ENCODE data around the gene FAM171A1.
A peak's percentile ranks its signal among the peaks of the same experiment; 100 is the strongest.

FAM171A1 gene

DNA sequence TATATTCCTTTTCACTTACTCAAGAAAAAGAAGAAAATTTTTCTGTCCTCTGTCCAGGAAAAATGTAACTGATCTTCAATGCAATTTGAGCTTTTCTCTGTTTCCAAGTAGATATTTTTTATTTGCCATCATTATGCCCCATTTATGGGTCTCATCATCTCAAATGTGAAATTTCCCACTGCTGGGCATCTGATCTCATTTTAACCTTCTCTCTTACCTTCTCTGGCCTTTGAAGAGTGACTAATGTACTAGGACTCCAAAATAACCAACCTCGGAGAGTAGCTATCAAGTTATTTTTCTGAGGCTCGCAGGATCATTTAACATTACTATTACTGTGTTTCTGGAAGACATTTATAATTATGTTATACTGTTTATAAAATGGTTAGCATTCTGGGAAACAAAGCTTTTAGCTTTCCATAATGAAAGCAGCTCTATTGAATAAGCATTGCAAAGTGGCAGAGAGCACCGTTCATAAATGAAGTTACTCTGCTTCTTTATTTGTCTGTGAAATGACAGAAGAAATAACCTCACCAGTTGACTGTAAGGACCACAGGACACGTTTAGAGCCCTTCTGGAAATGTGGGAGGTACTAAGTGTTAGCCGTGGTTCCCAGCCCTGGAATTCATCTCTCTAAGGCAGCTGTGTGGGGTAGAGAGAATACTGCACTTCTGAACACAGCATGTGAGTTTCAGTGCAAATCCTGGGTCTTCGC, 169.3 kb downstream of the FAM171A1 start:
- TF ChIP-seq, protein P1, sequence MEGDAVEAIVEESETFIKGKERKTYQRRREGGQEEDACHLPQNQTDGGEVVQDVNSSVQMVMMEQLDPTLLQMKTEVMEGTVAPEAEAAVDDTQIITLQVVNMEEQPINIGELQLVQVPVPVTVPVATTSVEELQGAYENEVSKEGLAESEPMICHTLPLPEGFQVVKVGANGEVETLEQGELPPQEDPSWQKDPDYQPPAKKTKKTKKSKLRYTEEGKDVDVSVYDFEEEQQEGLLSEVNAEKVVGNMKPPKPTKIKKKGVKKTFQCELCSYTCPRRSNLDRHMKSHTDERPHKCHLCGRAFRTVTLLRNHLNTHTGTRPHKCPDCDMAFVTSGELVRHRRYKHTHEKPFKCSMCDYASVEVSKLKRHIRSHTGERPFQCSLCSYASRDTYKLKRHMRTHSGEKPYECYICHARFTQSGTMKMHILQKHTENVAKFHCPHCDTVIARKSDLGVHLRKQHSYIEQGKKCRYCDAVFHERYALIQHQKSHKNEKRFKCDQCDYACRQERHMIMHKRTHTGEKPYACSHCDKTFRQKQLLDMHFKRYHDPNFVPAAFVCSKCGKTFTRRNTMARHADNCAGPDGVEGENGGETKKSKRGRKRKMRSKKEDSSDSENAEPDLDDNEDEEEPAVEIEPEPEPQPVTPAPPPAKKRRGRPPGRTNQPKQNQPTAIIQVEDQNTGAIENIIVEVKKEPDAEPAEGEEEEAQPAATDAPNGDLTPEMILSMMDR (IDR thresholded peaks at IDR 0.05; ENCODE audit: control insufficient read depth, insufficient read depth, low read depth, low read length, missing control alignments) = no peak
- H3K4me3 ChIP-seq (ENCODE audit: control insufficient read depth, low read depth, low read length) = no peak overlapping the region
- DNase-seq (ENCODE audit: low read depth) = no peak

DNA sequence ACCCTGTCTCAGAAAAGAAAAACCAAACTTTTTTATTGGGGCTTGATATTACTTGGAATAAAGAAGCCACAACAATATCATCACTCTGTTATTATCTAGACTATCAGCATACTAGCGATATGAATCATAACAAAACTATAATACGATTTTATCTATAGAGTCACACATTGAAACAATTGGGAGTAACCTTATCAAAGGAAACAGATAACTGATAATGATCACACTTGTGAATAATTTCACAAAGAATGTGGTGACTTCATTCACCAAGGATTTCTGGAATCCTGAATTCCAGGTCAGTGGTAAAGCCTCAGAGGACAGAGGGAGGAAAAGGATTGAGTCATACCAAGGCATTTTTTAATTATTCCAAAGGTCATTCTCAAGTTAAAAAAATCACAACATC, 170.5 kb downstream of the FAM171A1 start:
- TF ChIP-seq, protein P1 (IDR thresholded peaks at IDR 0.05; ENCODE audit: control insufficient read depth, insufficient read depth, low read depth, low read length, missing control alignments) = no peak
- DNase-seq (ENCODE audit: low read depth) = peak; percentile 46
- no peak overlapping the region for H3K4me3 ChIP-seq (ENCODE audit: control insufficient read depth, low read depth, low read length)

DNA sequence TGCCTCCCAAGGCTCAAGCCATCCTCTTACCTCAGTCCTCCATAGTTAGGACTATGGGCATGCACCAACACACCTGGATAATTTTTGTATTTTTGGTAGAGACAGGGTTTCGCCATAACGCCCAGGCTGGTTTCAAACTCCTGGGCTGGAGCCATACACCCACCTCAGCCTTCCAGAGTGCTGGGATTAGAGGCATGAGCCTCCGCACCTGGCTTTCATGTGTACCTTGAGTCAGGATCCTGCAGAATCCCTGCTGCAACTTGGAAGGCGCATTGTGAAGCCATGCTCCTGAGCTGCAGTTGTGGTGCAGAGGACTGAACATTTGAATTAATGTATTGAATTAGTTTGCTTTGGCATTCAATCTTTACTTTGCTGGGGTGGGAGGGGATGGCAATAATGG, 173.2 kb downstream of the FAM171A1 start:
- DNase-seq (ENCODE audit: low read depth) = no peak
- TF ChIP-seq, protein P1 (IDR thresholded peaks at IDR 0.05; ENCODE audit: control insufficient read depth, insufficient read depth, low read depth, low read length, missing control alignments) = no peak

DNA sequence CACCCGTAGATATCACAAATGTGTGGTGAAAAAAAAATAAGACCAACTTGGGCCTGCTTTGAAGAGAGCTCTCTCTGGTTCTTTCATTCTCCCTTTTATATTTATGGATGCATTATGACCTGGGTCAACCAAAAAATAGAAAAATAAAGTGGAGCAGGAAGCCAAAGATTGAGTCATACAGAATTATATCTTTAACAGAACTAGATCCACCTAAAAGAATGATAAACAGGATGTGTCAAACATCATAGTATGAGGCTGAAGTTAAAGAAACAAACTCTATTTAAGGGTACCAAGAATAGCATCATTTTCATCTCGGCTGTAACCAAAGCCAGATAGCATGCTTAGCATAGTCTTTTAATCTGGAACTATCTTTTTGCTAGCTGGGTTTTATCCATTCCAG, 173.8 kb downstream of the FAM171A1 start:
- peak; percentile 42 for DNase-seq (ENCODE audit: low read depth)
- H3K4me3 ChIP-seq (ENCODE audit: control insufficient read depth, low read depth, low read length) = no peak overlapping the region
- TF ChIP-seq, protein P1 (IDR thresholded peaks at IDR 0.05; ENCODE audit: control insufficient read depth, insufficient read depth, low read depth, low read length, missing control alignments) = no peak

More for the DNA sequence above, 173.2 kb downstream of the FAM171A1 start:
- H3K4me3 ChIP-seq (ENCODE audit: control insufficient read depth, low read depth, low read length) = no peak overlapping the region

DNA sequence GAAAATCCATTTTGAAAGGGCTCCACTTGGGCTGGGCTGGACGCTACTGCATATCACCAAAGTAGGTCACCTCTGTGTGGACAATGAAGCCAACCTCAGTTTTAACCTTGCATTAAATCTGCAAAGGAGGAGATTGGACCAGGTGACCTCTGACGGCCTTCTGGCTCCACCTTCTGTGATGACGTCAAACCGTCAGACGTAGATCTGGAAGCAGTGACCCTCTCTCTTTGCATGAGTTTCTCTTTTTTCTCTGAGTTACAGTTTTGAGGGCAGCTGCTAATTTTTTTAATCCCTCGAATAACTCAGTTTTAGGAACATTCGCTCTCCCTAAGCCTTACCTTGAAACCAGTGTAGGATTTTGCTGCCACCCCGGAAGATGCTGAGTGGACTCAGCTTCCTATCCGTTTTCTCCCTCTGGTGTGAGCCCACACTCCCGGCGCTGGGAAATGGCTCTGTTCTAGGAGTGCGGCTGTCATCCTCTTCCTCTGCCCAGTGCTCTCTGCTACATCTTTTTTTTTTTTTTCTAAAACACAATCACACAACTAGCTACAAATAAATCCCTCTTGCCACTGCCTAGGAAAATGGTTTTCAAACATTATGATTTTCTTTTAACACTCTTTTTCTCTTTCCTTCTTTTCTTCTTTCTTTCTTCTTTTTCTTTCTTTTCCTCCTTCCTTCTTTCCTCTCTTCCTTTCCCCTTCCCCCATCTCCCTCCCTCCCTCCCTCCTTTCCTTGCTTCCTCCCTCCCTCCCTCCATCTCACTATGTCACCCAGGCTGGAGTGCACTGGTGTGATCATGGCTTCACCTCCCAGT, 174.9 kb downstream of the FAM171A1 start:
- DNase-seq (ENCODE audit: low read depth) = no peak
- TF ChIP-seq, protein P1 (IDR thresholded peaks at IDR 0.05; ENCODE audit: control insufficient read depth, insufficient read depth, low read depth, low read length, missing control alignments) = no peak

DNA sequence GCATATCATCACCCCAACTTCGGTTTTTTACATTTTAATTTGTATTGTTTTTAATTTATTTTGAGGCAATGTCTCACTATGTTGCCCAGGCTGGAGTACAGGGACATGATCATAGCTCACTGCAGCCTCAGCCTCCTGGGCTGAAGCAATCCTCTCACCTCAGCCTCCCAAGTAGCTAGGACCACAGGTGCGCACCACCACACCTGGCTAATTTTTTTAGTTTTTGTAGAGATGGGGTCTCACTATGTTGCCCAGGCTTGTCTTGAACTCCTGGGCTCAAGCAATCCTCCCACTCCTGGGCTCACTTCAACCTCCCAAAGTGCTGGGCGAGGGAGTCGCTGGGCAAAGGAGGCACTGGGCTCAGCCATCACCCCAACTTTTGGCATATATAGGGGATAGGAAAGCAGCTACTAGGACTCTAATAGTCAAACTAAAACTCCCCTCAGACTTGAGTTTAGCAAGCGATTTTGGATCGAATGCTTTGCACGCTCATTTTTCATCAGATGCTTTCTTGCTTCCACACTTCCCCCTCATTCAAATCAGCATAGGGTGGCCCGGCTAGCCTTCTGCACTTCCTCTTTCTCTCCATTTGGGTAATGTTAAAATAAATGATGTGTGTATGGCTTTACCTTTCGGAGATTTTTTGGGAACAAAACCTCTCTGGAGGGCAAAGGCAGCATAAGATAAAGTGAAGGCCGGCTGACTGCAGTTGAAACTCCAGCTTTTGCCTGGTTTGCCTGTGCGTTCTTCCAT, 181.8 kb downstream of the FAM171A1 start:
- TF ChIP-seq, protein P1 (IDR thresholded peaks at IDR 0.05; ENCODE audit: control insufficient read depth, insufficient read depth, low read depth, low read length, missing control alignments) = no peak
- no peak for DNase-seq (ENCODE audit: low read depth)
- no peak overlapping the region for H3K4me3 ChIP-seq (ENCODE audit: control insufficient read depth, low read depth, low read length)

More for the DNA sequence above, 174.9 kb downstream of the FAM171A1 start:
- H3K4me3 ChIP-seq (ENCODE audit: control insufficient read depth, low read depth, low read length) = no peak overlapping the region
